Measurements from ENCODE around the gene NKD2.

The NKD2 gene

DNA sequence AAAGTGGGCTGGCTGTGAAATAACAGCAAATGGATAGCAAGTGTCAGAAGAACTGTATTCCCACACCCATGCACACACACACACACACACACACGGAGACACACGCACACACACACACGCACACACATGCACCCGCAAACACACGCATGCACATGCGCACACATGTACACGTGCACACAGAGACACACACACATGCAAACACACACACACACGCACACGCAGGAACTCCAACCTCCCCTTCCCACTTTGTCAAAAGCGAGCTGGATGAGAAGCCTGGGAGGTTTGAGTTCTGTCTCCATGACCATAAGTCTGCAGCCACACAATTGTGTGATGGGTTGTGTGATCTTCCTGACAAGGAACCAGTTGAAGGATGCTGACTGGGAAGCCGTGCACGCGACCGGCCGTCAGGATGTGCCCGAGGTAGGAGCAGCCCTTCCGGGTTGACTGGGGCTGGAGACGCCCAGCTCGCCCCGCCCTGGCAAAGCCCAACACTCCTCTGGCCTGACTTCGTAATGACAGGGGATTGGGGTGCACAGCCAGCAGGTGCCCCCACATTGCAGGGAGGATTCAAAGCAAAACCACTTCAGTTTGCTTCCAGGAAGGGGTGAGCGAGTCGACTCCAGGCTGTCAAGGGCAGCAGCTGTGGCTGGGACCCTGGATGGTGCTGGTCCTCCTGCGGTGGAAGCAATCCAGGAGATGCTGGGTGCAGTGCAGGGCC is 29.3 kb upstream of the NKD2 start:
- TF ChIP-seq, protein P1, sequence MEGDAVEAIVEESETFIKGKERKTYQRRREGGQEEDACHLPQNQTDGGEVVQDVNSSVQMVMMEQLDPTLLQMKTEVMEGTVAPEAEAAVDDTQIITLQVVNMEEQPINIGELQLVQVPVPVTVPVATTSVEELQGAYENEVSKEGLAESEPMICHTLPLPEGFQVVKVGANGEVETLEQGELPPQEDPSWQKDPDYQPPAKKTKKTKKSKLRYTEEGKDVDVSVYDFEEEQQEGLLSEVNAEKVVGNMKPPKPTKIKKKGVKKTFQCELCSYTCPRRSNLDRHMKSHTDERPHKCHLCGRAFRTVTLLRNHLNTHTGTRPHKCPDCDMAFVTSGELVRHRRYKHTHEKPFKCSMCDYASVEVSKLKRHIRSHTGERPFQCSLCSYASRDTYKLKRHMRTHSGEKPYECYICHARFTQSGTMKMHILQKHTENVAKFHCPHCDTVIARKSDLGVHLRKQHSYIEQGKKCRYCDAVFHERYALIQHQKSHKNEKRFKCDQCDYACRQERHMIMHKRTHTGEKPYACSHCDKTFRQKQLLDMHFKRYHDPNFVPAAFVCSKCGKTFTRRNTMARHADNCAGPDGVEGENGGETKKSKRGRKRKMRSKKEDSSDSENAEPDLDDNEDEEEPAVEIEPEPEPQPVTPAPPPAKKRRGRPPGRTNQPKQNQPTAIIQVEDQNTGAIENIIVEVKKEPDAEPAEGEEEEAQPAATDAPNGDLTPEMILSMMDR (IDR thresholded peaks at IDR 0.05; ENCODE audit: insufficient read depth, low read depth, low read length, missing control alignments) = no peak
- no peak overlapping the region for H3K4me3 ChIP-seq (ENCODE audit: low read depth, low read length)
- DNase-seq (ENCODE audit: low read depth) = no peak

DNA sequence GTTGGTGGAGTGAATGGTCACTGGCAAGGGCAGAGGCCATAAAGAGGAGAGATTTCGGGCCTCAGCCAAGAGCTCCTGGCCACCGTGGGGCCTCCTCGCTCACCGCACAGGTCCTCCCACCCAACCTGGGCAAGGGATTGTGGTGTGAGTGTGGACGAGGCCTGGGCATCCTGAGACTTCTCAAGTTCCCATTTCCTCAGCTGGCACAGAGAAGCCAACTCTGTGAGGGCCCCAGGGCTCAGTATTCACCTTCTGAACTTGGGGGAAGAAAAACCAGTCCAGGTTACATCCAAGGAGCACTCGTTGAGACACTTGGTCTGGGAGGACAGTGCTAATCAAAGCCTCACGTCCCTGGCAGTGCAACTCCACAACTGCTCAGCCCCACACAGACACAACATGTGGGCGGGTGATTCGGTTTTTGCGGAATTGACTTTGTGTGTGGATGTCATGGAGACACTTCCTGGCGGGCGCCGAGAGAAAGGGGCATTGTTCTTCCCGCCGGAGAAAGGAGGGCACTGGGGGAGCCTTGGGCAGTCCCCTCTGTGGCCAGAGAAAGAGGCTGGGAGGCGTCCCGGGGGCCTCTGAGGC is 28.5 kb upstream of the NKD2 start:
- no peak for DNase-seq (ENCODE audit: low read depth)
- H3K4me3 ChIP-seq (ENCODE audit: low read depth, low read length) = no peak overlapping the region
- TF ChIP-seq, protein P1 (IDR thresholded peaks at IDR 0.05; ENCODE audit: insufficient read depth, low read depth, low read length, missing control alignments) = no peak

DNA sequence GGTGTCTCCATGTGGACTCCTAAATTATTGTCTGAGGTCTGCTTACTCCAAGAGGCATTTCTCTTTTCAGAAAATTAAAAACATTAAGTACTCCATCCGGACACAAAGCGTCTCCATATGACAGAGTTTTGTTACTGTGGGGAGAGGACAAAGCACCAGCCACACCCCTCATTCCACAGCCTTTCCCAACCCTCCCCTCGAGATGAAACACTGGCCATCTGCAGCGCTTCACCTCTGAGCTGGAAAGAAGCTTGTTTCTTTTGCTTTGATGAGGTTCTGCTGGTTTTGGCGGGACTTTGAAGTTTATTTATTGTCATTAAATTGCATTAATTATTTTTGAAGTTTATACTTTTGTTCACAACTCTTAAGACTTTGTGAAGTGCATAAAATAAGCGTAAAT is 27.6 kb upstream of the NKD2 start:
- no peak overlapping the region for H3K4me3 ChIP-seq (ENCODE audit: low read depth, low read length)
- DNase-seq (ENCODE audit: low read depth) = no peak

DNA sequence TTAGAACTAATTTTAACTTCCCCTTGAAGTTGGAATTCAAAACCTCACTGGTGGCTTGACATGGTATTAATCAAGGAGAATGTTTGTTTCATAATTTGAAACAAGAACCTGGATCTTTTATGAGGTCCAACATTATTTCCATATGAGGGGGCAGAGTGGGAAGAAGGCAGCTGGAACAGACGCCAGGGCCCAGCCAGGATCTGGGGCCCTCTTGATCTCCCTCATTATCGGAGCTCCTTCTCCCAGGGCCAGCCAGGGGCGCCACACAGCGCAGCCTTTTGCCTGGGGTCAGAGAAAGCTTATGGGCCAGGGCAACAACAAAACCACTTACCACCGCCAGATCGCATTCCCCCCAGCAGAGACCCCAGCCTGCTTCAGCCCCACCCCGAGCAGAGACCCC is 27.1 kb upstream of the NKD2 start:
- no peak for DNase-seq (ENCODE audit: low read depth)
- TF ChIP-seq, protein P1 (IDR thresholded peaks at IDR 0.05; ENCODE audit: insufficient read depth, low read depth, low read length, missing control alignments) = no peak
- H3K4me3 ChIP-seq (ENCODE audit: low read depth, low read length) = no peak overlapping the region

More for the DNA sequence above, 27.6 kb upstream of the NKD2 start:
- TF ChIP-seq, protein P1 (IDR thresholded peaks at IDR 0.05; ENCODE audit: insufficient read depth, low read depth, low read length, missing control alignments) = no peak

DNA sequence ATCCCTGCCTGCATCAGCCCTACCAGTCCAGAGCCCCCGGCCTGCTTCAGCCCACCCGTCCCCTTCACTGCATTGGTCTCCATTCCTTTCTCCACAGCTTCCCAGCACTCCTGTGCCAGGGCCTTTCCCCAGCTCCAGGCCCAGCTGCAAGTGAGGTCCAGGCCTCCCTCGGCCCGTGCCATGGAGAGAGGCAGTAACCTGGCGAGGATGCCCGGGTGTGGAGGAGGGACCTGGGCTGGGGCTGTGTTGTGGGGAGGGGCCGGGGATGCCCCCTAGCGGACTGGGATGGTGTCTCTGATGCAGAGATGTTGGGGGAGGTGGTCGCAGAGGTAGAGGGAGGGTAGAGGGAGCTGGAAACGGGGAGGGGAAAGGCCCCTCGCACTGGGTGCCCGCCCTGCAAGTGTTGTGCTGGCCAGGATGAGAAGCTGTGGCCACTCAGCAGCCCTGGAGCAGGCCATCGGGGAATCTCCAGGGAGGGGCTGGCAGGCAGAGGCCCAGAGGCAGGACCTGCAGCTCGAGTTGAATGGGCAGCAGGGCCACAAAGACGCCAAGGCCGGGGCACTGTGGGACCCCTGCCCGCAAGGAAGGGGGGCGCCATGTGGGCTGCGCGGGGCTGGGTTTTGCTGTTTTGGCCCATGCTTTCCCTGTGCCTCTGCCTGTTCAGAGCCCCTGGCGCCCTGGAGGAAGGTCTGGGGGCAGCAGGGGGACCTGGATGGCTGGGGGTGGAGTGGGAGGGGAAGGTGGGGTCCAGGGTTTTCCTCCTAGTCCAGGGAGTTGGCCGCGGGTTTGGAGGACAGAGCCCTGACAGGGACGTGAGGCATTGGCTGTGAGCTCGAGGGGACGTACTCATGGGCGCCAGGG is 26.0 kb upstream of the NKD2 start:
- no peak for DNase-seq (ENCODE audit: low read depth)
- TF ChIP-seq, protein P1 (IDR thresholded peaks at IDR 0.05; ENCODE audit: insufficient read depth, low read depth, low read length, missing control alignments) = peak; percentile 23
- no peak overlapping the region for H3K4me3 ChIP-seq (ENCODE audit: low read depth, low read length)

DNA sequence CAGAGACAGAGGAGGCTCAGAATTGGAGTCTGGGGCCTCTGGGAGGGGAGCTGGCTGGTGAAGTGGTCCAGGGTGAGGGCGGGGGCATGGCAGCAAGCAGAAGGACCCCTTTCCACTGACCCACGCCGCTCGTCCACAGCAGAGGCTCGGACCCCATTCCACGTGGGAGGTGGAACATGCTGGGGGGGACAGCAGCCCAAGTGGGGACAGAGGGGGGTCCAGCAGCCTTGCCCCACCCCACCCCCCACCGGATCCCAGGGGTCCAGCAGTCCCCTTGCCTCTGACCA is 25.4 kb upstream of the NKD2 start:
- TF ChIP-seq, protein P1 (IDR thresholded peaks at IDR 0.05; ENCODE audit: insufficient read depth, low read depth, low read length, missing control alignments) = no peak
- H3K4me3 ChIP-seq (ENCODE audit: low read depth, low read length) = no peak overlapping the region
- DNase-seq (ENCODE audit: low read depth) = no peak

All from GM12865 (cell line).